ENCODE data around the gene METTL16.
"Not testable (repeated sequence)": the region's sequence is repeated elsewhere in the genome, so short reads cannot be mapped to it uniquely, and the experiment has no call there.

Gene METTL16

GRCh38 chr17:2502871-2503580 is 8.7 kb downstream of the METTL16 start:
- no peak for DNase-seq (ENCODE audit: low read depth in 2 of 2)

- DNase-seq (ENCODE audit: low read depth in 2 of 2) = no peak
These were observed 11.2 kb downstream of the METTL16 start for GRCh38 chr17:2500446-2500845.

DNA sequence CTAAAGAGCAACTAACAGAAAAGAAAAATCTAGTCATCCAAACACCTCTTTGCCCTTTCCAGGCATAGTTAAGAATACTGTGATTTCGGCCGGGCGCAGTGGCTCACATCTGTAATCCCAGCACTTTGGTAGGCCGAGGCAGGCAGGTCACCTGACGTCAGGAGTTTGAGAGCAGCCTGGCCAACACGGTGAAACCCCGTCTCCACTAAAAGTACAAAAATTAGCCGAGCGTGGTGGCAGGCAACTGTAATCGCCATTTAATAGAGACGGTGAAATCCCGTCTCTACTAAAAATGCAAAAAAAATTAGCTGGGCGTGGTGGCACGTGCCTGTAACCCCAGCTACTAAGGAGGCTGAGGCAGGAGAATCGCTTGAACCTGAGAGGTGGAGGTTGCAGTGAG is 22.4 kb downstream of the METTL16 start:
- DNase-seq (ENCODE audit: low read depth in 2 of 2) = not testable (repeated sequence)

GRCh38 chr17:2487306-2487705 is 24.4 kb downstream of the METTL16 start:
- no peak for DNase-seq (ENCODE audit: low read depth in 2 of 2)

- not testable (repeated sequence) for DNase-seq (ENCODE audit: low read depth in 2 of 2)
These were observed 25.0 kb downstream of the METTL16 start for GRCh38 chr17:2486709-2487108.

GRCh38 chr17:2485970-2486369 is 25.7 kb downstream of the METTL16 start:
- DNase-seq (ENCODE audit: low read depth in 2 of 2) = no peak

DNA sequence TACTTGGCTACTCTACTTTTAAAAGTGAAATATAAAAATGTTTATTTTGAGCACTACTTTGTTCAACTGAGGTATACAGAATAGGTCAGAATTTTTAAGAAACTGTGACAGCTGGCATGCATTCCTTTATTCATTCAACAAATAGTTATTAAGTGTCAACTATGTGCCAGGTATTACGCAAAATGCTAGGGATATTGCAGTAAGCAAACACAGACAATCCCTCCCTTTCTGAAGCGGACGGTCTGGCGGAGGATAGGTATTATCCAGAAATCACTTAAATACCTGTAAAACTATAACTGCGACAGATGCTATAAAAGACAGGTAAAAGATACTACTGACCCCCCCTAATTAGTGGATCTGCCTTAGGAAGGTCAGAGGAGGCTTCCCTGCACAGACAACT is 26.1 kb downstream of the METTL16 start:
- no peak for DNase-seq (ENCODE audit: low read depth in 2 of 2)

GRCh38 chr17:2484876-2485275 is 26.8 kb downstream of the METTL16 start:
- DNase-seq (ENCODE audit: low read depth in 2 of 2) = no peak

DNA sequence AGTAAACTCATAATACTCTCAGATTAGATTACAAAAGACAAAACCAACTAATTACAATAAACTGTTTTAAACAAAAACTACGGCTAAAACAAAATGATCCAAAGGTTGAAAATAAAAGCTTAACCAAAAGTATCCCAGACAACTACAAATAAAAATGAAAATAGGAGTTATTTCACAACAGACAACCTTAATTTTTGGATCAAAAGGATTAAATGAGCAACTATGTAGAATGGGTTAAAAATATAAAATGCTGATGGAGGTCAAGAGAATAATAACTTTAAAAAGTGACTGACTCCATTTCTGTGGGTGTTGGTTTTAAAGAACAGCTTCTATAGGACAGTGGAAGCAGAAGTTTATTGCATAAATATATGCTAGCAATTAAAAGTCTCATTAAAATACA is 28.6 kb downstream of the METTL16 start:
- DNase-seq (ENCODE audit: low read depth in 2 of 2) = no peak

DNA sequence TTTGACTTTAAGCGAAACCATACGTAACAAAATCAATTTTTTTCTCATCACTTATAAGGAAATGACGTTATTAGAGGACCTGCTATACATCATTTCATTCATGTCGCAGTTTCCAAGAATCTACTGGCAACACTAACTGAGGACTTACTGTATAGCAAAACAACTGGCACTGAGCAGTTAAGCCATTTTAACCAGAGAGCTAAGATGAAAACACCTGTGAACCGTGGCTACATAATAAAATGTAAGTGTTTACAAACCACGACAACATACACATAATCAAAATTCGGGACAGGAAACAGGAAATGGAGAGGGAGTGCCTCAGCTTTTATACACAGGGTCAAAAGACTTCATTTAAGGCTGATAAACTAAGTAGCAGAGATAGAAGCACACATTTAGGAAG is 29.5 kb downstream of the METTL16 start:
- no peak for DNase-seq (ENCODE audit: low read depth in 2 of 2)

GRCh38 chr17:2481760-2482159 is 29.9 kb downstream of the METTL16 start:
- DNase-seq (ENCODE audit: low read depth in 2 of 2) = no peak

DNA sequence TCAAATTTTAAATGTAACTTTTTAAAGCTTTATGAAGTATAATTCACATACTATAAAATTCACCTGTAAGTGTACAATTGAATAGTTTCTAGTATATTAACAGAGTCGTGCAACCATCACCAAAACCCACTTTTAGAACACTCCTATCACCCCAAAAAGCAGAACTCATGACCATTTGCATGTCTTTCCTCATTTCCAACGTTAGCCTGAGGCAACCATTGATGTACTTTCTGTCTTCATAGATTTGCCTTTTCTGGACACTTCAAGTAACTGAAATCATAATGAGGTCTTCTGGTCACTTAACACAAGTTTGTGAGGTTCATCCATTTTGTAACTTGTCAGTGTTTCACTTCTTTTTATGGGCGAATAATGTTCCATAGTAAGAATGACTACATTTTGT is 33.2 kb downstream of the METTL16 start:
- DNase-seq (ENCODE audit: low read depth in 2 of 2) = no peak

DNA sequence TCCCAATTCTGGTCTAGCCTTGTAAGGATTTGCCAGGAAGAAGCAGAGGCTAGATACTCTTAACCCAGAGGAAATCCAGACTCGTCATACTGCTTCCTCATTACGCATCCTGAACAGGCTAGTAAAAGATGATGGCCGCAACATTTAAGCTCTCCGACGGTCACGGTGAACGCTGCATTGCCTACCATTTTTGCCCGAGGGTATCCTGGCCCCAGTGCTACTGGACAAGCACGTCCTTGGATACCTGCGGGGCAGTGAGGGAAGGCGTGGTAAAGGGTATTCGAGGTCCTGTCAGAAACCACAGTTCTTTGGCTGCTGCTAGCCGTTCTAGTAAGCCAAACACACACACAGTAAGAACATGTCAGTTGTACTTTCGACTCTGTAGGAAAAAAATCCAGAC is 36.6 kb downstream of the METTL16 start:
- no peak for DNase-seq (ENCODE audit: low read depth in 2 of 2)

GRCh38 chr17:2474371-2474770 is 37.3 kb downstream of the METTL16 start:
- DNase-seq (ENCODE audit: low read depth in 2 of 2) = no peak

DNA sequence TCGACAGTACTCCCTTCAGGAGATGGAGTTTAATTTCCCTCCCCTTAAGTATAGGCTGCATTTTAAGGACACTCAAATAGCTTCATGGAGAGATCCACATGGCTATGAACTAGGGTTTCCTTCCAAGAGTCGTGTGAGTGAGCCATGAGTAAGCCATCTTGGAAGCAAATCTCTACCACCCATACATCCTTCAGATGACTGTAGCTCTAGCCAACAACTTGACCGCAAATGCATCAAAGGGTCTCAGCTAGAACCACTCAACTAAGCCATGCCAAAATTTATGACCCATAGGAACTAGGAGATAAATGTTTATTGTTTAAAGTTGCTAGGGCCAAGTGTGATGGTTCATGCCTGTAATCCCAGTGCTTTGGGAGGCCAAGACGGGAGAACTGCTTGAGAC is 43.4 kb downstream of the METTL16 start:
- no peak for DNase-seq (ENCODE audit: low read depth in 2 of 2)

DNA sequence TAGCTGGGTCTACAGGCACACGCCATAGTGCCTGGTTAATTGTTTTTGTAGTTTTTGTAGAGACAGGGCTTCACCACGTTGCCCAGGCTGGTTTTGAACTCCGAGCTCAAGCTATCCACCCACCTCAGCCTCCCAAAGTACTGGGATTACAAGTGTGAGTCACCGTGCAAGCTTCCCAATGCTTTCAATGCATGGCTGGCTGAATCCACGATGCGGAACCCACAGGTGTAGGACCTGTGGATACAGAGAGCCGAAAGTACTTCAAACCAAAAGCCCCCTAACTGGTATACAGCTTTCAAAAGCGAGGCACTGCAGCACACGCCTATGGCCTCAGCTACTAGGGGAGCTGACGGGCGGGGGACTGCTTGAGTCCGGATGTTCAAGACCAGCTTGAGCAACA is 44.8 kb downstream of the METTL16 start:
- DNase-seq (ENCODE audit: low read depth in 2 of 2) = no peak

DNA sequence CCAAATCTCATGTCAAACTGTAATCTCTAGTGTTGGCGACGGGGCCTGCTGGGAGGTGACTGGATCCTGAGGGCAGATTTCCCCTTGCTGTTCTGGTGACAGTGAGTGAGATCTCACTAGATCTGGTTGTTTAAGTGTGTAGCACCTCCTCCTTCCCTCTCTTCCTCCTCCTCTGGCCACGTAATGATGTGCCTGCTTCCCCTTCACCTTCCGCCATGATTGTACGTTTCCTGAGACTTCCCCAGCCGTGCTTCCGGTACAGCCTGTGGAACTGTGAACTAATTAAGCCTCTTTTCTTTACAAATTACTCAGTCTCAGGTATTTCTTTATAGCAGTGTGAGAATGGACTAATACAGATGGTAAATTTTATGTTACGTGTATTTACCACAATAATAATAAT is 49.2 kb downstream of the METTL16 start:
- no peak for DNase-seq (ENCODE audit: low read depth in 2 of 2)

GRCh38 chr17:2459917-2460271 is 51.8 kb downstream of the METTL16 start:
- DNase-seq (ENCODE audit: low read depth in 2 of 2) = no peak

GRCh38 chr17:2457913-2458312 is 53.8 kb downstream of the METTL16 start:
- no peak for DNase-seq (ENCODE audit: low read depth in 2 of 2)

DNA sequence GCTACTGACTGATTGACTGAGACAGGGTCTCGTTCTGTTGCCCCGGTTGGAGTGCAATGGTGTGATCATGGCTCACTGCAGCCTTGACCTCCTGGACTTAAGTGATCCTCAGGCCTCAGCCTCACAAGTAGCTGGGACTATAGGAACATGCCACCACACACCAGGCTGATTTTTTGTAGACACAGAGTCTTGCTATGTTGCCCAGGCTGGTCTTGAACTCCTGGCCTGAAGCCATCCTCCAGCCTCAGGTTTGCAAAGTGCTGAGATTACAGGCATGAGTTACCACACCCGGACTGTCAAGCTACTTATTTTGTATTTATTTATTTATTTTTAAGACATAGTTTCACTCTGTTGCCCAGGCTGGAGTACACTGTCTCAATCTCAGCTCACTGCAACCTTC is 55.2 kb downstream of the METTL16 start:
- no peak for DNase-seq (ENCODE audit: low read depth in 2 of 2)

DNA sequence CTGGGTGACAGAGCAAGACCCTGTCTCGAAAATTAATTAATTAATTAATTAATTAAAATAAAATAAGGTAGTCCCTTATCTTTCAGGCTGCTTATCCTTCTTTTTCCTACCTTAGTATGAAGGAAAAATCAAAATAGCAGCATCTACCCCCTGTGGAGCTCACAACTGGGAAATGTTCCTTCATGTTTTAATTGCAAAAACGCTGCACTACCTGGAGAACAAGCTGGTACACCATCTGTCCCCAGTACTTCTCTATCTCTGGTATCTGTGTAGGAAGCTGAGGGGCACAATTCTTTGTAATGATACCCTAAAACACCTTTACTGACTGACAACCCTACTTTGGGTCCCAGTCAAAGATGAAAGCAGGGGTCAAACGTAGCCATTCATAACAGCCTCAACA is 55.7 kb downstream of the METTL16 start:
- no peak for DNase-seq (ENCODE audit: low read depth in 2 of 2)

DNA sequence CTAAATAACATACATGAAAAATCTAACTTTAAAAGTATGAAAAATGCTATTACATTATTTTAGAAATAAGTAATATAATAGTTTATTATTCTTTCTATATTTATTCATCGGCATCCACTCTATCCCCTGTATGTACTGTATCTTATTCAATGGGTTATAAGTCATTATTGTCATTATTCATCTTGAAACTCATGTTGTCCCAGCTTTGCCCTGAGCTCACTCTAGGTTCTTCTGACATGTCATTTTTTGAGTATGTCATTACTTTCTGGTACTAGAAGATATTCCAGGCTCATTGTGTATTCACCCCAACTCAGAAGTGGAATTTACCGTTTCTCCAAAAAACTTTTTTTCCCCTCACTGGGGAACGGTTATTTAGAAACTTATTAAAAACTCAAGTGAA is 57.8 kb downstream of the METTL16 start:
- no peak for DNase-seq (ENCODE audit: low read depth in 2 of 2)

GRCh38 chr17:2453325-2453724 is 58.4 kb downstream of the METTL16 start:
- DNase-seq (ENCODE audit: low read depth in 2 of 2) = no peak

- DNase-seq (ENCODE audit: low read depth in 2 of 2) = no peak
These were observed 59.4 kb downstream of the METTL16 start for GRCh38 chr17:2452216-2452750.

Data from activated CD8-positive, alpha-beta memory T cell treated with anti-CD3 and anti-CD28 coated beads for 4 hours (primary cell).